ENCODE data around the gene PDE3A.

PDE3A gene

DNA sequence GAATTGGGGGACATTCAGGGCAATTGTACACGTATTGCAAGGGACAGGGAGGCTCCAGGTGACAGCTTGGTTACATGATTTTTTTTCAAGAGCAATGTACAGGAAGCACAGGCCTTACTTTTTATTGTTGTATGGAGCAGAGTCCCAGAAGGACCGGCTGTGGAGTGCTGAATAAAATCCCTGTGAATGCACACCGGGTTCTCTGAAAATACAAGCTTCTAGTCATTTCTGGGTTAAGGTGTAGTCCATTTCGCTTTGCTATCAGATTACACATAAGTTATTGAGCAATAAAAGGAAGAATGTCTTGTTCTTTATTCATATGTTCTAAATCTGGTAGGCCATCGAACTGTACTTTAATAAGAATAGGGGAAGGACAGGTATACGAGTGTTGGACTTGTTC, 52.2 kb downstream of the PDE3A start:
- no peak for DNase-seq (ENCODE audit: low read depth in 2 of 2, low spot score in 1 of 2)

DNA sequence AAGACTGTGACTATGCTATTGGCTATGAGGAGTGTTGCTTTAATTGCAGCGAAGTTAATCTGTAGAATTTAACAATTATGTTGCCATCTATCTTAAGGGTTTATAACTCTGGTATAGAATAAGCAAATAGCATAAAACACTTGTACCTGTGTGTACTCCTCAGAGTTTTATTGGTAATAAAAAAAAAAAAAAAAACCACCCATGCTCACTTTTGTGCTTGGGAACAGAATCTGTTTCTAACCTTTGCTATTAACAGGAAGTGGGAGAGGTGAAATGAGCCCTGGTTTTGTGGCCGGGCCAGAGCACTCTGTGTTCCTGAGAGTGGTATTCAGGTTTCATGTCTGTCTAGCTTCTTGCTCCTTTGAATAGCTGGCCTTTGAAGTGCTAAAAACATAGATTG, 53.1 kb downstream of the PDE3A start:
- no peak for DNase-seq (ENCODE audit: low read depth in 2 of 2, low spot score in 1 of 2)

DNA sequence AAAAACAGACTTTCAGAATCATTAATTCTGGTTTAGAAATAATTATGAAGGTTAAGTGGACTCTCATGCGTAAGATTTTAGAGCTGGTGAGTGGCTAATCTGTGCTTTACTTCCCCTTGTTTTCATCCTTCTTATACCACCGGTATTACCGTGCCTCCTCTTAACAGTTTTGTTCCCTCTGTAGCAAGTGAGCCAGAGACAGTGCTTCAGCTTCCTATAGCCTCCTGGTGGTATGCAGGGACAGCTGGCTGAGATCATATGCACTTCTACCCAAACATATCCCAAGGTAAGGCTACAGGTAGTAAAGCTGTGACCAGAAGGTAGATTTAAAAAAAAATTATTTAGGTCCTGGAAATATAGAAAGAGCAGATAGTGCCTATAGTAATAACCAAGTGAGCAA, 55.2 kb downstream of the PDE3A start:
- no peak for DNase-seq (ENCODE audit: low read depth in 2 of 2, low spot score in 1 of 2)

DNA sequence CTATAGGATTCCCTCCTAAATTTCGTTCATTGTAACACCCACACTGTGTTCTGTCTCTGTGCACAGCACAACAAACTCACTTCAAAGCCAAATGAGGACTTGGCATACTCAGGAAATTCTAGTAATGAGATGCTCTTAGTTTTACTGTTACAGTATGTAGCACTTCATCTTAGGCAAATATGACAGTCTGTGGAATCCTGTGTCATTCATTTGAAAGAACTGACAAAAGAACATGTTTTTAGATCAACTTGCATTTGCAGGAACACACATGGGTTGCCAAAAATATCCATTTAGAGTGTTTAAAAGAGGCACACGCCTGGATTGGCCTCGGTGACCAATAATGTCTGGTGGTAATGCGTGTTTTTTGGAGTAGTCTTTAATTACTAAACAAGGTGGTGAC, 56.5 kb downstream of the PDE3A start:
- no peak for DNase-seq (ENCODE audit: low read depth in 2 of 2, low spot score in 1 of 2)

DNA sequence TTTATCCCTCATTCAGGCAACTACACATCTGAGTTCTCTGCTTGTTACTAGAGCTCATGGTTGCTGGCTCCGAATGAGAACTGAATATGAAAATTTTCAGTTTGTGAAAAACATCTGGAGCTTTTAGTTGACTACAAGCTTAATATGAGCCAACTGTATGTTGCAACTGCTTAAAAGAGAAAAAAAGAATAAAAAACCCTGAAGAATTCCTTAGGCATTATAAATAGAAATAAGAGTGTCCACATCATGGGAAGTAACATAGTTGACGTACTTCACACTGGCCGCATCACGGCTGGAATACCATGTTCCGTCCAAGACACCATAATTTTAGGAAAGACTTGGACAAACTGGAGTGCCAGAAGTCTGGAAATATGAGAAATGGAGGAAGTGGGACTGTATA, 57.9 kb downstream of the PDE3A start:
- no peak for DNase-seq (ENCODE audit: low read depth in 2 of 2, low spot score in 1 of 2)

DNA sequence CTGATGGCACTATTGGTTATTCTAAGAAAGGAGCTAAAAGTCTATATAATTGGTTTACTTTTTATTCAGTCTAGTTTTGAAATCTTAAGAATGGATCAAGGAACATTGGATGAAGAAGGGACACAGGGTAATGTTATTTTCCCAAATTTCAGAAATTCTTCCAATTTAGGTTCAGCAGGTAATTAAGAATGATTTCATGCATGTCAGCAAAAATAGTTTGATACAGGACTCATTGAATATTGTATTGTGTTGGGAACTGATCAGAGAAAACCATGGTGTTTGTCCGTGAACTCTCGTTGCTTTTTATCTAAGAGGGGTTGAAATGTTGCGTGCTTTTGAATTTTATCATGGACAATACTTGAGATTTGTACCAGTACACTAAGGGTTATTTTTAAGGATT, 58.6 kb downstream of the PDE3A start:
- no peak for DNase-seq (ENCODE audit: low read depth in 2 of 2, low spot score in 1 of 2)

DNA sequence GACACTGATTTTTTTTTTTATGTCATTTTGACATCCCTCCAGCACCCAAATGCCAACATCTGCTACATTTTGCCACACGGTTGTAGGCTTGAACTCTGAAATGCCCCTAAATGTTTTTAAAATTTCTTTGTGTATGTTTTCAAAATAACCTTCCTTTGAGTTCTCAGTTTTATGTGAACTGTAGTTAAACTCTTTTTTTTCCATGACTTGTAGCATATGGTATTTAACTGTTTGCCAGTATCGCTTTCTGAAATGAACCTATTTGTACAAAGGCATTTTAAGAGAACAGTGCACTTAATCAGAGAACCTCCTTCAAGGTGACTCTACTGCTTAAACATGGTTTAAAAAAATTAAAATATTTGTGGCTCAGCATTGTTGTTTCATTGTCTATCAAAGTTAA, 61.5 kb downstream of the PDE3A start:
- DNase-seq (ENCODE audit: low read depth in 2 of 2, low spot score in 1 of 2), result no peak

DNA sequence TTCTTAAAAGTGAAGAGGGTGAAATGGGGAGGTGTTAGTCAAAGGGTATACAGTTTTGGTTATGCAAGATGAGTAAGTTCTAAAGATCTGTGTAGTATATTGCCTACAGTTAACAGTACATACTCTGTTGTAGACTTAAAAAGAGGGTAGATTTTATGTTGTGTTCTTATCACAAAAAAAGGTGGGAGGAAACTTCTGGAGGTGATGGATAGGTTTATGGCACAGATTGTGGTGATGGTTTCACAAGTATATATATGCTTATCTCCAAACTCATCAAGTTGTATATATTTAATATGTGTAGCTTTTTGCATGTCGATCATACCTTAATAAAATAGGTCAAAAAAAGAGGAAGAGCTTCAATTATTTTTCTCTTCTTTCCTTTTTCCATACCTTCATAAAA, 64.0 kb downstream of the PDE3A start:
- no peak for DNase-seq (ENCODE audit: low read depth in 2 of 2, low spot score in 1 of 2)

DNA sequence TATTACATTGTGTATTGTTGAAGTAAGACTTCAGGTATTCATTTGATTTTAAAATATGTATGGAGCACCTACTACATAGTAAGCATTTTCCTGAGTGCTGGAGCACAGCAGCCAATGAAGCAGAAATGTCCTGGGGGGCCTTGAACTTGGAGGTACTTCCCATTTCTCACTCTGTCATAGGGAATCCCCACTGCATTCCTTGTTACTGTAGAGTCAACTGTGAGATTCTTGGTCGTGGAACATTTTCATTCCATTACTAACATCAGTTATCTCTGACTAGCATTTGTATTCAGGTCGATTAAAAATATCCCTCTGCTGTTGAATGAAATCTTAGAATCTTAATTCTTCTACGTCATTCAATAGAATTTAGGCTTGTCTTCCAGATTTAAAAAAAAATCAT, 66.7 kb downstream of the PDE3A start:
- no peak for DNase-seq (ENCODE audit: low read depth in 2 of 2, low spot score in 1 of 2)

DNA sequence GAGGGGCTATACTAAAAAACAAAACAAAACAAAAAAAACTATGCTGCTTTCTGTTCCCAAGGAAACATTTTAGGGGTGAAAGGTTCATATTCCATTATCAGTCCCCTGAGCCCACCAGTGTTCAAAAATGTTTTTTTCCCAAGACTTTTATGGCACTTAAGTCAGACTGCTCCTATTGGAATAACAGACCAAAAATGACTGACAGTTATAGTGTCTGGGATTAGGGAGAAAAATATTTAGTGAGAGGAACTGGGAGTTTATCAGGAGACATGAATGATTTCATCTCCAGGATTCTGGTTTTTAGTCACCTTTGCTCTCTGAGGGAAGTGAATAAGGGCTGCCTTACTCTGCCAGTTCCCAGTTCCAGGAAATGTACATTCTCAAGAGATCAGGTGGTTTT, 68.0 kb downstream of the PDE3A start:
- DNase-seq (ENCODE audit: low read depth in 2 of 2, low spot score in 1 of 2), result no peak

DNA sequence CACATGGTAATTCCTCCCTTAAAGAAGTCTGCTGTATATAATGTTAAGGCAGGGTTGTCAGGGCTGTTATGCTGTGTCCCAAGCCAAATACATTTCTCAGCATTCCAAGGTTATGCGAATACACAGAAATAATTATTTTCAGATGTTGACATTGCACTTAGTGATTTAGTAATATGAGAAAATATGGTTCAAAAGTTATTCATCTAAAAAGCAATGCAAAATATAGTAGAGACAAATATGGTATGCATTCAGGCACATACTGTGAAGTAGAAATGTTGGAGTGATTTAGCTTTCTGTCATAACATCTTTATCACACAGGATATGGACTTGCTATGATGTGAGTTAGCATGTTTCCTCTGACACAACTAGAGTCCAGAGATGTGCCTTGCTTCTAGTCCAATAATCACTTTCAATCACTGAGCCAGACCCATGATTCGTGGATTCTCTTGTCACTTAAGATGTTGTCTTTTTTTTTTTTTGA, 70.0 kb downstream of the PDE3A start:
- no peak for DNase-seq (ENCODE audit: low read depth in 2 of 2, low spot score in 1 of 2)

DNA sequence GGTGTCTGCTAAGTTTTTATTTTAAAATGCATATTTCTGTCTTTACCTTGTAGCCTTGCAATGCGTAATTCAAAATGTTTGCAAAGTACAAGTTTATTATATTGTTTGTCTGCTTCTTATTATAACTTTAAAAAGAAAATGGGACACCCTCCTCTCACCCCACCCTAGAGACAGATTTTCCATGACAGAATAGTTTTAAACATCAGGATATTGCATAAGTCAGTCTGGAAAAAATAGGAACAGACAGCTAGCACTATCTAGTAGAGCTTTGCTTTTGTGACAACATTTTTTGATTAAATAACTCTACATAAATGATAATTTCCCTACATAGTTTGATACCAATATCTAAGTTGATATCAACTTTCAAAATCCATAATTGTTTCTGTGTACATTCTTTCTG, 71.3 kb downstream of the PDE3A start:
- no peak for DNase-seq (ENCODE audit: low read depth in 2 of 2, low spot score in 1 of 2)

DNA sequence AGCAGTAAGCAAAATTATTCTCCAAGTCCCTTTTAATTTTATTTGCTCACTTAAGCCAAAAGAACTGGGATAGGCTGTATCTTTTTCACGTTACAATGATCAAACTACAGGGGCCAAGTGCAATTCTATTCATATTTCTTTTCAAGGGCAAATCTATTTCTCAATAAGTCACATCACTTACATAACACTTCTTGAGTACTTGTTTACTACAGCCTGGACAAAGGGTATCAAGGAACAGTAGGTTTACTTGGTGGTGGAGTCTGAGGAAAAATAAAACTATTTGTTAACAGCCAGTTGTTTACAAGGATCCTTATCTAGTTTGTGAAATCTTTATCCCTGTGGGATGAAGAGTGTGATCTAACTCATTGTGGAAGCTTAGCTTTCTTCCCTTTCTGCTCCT, 72.1 kb downstream of the PDE3A start:
- DNase-seq (ENCODE audit: low read depth in 2 of 2, low spot score in 1 of 2), result no peak

DNA sequence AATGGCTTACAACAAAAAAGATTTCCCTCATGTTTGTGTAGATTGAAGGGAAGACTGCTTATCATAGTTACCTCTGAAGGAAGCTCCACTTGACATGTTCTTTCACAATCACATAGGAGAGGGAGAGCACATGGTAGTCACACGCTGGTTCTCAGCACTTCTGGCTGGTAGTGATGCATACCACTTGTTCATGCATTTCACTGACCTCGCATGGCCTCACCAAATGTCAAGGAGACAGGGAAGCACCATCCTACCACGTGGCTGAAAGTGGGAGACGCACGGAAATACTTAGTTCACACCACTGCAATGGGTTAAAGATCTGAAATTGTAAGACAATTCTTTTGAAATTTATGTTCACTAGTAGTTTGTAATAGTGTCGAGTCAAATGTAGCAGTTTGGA, 74.0 kb downstream of the PDE3A start:
- no peak for DNase-seq (ENCODE audit: low read depth in 2 of 2, low spot score in 1 of 2)

DNA sequence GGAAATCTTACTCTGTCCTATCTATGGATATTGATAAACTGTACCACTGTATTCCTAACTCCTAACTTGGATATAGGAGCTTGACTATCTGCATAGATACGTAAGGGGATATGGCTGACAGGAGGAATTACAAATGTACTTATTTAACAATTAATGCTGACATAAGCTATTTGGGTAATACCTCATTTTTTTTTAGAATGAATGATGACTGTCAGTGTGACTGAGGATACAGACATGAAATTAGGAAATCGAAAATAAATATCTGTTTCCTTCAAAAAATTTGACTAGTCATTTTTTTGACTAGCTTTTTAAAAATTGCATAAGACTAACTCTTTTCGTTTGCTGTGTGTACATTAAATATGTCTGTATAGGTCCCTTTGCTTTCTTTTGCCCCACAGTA, 74.9 kb downstream of the PDE3A start:
- DNase-seq (ENCODE audit: low read depth in 2 of 2, low spot score in 1 of 2), result no peak

DNA sequence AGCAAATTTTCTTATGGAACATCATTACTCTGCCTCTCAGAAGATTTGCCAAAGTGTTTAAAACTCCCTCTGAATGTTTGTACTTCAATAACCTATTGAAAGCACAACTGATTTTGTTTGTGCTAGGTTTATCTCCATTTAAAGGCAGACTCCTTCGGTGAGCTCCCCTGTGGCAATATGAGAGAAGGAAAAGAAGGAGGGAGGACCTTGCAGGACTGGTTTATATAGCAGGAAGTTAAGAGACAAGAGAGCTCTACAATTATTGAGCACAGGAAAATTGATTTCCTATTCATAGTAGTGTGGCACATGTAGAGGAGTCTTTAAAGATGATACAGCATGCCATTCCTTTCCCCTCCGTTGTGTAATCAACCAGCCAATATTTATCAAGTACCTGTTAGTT, 75.5 kb downstream of the PDE3A start:
- no peak for DNase-seq (ENCODE audit: low read depth in 2 of 2, low spot score in 1 of 2)

DNA sequence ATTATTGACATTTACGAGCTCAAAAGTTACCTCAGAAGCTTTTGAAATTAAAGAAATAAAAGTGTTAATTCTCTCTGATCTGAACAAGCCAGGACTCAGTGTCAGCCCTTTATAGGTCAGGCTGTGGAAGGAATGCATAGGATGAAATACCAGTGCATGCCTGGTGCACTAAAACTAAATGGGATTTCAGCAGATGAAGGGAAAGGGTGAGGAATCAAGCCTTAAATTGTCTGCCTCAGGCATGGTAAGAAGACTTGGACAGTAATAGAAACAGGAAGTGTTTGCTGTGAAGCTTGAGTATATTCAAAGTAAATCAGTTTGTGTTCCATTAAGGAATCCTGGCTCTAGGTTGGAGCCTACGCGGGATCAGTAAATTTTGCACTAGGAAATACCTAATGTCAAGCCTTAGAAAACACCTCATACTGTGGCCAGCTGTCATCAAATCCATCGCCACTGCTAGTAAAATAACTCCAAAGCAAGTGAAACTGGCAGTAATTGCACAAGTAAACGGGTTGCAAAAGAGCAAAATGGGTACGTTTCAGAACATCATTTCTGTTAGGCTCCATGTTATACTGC, 76.3 kb downstream of the PDE3A start:
- DNase-seq (ENCODE audit: low read depth in 2 of 2, low spot score in 1 of 2), result no peak

DNA sequence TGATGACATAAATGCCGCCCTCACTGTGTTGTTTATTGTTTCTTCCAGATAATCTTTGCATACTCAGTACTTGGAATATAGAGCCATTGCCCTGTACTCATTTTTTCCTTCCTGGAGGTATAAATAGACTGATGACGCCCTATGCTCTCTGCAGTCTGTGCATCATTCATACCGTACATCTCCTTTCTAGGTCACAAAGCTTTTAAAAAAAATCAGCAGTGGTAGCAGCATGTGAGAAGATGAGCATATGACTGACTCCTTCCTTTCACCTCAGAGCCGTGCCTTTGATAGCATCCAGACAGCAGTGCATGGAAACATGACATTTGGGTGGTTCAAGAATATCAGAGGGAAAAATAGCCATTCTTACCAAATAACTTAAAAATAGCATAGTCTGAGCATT, 77.3 kb downstream of the PDE3A start:
- no peak for DNase-seq (ENCODE audit: low read depth in 2 of 2, low spot score in 1 of 2)

DNA sequence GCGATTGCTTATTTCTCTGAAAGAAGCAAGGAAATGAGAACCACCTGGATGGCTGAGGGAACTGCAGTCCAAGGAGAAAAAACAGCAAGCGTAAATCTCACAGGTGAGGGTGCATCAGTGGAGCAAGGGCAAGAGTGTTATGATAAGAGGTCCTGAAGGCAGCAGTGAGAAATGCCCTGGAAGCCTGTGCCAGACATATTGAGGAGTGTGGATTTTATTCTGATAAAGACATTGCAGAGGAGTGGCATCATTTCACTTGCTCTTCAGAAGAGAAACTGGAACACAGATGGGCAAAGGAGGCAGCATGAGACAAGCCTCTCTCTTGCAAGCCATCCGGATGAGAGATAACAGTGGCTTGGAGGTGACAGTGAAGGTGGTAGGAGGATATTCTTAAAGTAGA, 78.5 kb downstream of the PDE3A start:
- no peak for DNase-seq (ENCODE audit: low read depth in 2 of 2, low spot score in 1 of 2)

DNA sequence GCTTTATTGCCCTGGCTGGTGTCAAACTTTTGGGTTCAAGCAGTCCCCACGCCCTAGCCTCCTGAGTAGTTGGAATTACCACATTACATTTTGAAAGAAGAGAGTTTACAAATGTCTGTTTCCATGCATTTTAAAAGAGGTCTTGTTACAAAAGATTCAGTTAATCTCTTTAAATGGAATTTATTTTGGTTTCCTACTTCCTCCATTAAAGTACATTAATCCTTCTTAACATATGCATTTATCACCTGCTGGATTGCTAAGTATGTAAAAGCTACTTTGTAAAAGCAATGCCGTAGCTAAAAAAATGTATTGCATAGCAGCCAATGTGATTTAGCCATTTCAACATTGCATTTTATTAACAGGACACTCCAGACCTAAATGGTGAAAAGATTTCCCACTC, 80.4 kb downstream of the PDE3A start:
- no peak for DNase-seq (ENCODE audit: low read depth in 2 of 2, low spot score in 1 of 2)

DNA sequence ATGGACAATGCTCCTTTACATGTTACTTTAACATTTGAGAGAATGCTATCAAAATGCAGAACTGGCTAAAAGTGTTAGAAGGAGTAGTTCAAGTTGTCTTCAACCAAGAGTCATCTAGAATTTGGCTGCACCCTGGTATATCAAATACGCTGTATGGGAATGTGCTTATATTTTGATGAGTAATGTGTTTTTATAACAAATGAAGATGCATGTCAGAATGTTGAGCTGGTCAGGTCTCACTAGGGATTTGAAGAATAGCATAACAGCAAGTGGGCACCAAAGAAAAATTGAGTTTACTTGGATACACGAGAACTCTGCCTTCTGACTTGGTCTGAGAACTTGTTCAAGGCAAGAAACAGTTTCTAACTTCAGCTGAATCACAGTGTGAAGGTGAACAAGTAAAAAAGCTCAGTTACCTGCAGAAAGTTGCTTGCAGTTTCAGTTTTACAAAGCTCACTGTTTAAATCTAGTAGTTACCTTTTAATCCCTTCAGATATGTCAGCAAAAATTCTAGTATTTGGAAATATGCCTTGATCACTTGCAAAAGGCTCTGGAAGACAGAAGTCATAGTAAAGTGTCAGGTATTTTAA, 82.3 kb downstream of the PDE3A start:
- DNase-seq (ENCODE audit: low read depth in 2 of 2, low spot score in 1 of 2), result no peak

DNA sequence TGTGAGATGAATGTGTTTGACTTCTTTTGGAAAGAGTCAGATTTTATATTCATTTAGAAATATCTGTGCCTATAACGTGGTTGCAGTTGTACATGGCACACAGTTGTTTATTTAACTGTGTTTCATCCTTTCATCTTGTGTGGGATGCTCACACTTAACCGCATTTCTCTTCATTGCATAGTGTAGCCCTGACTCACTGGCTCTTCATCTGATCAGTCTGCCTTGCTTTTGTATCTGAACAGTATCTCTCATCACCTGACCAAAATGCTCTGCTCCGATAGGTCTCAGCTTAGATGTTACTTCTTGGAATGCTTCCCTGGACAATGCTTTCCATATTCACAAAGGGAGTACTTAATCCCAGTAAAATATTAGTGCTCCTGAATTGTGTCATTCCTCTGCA, 83.4 kb downstream of the PDE3A start:
- DNase-seq (ENCODE audit: low read depth in 2 of 2, low spot score in 1 of 2), result no peak

DNA sequence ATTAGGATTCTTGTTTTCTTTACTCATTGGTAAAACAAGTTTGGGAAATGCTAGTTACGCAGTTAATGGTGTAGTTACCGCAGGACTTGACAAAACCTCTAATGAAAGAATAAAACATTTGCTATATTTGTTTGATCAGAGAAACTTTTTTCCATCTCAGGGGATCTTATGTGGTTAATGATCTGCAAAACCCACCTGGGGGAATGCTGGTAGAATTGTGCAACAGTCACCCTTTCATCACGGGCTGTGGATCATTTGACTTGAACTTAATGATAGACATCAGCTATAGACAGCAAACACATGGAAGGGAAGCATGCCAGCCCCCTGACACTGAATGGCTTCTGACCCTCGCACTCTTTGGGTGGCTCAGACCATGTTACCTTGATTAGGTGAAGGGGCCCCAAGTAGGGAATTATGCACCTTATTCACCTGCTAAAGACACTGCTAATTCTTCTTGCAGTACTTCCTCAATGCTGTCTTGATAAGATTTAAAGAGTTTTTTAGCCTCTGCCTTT, 84.2 kb downstream of the PDE3A start:
- DNase-seq (ENCODE audit: low read depth in 2 of 2, low spot score in 1 of 2), result no peak

All from stimulated activated CD8-positive, alpha-beta memory T cell treated with anti-CD3 and anti-CD28 coated beads, Interleukin-4, amount 100 ng/mL, for 4 hours (primary cell).